ENCODE results near the gene LRRC41.
"Not testable (repeated sequence)": the region's sequence is repeated elsewhere in the genome, so short reads cannot be mapped to it uniquely, and the experiment has no call there.

Gene LRRC41

DNA sequence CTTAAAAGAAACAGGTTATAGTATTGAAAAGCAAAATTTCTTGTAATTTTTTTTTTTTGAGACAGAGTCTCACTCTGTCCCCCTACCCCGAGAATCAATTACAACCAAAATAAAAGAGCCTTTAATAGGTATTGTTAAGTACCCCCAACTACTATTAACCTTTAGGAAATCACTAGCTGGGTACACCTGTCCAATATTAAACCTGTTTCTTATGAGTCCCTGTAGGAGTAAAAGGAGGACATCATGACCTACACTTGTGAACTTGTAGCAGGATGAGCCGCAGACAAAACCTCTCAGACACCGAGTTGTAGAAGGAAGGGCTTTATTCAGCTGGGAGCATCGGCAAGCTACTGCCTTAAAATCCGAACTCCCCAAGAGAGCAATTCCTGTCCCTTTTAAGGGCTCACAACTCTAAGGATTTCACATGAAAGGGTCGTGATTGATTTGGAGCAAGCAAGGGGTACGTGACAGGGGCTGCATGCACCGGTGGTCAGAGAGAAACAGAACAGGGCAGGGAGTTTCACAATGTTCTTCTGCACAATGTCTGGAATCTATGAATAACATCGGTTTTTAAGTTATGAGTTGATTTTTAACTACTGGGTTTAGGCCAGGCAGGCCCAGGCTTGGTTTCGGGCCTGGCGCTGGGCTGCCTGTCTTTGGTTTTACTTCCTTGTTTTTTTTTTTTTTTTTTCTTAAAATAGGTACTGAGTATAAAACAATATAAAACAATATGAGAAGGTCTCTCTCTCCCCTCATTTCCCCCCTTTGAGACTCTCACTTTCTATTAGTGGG is 22.1 kb upstream of the LRRC41 start:
- not testable (repeated sequence) for DNase-seq (ENCODE audit: low read depth)

DNA sequence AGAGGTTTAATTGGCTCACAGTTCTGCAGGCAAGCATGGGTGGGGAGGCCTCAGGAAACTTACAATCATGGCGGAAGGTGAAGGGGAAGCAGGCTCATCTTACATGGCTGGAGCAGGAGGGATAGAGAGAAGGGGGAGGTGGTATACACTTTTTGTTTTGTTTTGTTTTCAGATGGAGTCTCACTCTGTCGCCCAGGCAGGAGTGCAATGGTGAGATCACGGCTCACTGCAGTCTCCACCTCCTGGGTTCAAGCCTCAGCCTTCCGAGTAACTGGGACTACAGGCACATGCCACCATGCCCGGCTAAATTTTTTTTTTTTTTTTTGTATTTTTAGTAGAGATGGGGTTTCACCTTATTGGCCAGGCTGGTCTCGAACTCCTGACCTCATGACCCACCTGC is 18.8 kb upstream of the LRRC41 start:
- DNase-seq (ENCODE audit: low read depth) = not testable (repeated sequence)

GRCh38 chr1:46319960-46320914 is 16.8 kb upstream of the LRRC41 start:
- DNase-seq (ENCODE audit: low read depth) = not testable (repeated sequence)

DNA sequence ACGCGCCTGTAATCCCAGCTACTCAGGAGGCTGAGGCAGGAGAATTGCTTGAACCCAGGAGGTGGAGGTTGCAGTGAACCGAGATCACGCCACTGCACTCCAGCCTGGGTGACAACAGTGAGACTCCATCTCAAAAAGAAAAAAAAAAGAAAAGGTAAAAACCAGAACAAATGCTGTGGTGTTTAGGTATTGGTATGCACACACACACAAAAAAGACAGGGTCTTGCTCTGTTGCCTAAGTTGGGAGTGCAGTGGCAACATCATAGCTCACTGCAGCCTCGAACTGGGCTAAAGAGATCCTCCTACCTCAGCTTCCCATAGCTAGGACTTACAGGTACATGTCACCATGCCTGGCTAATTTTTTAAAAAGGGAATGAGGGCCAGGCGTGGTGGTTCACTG is 15.9 kb upstream of the LRRC41 start:
- DNase-seq (ENCODE audit: low read depth) = not testable (repeated sequence)

DNA sequence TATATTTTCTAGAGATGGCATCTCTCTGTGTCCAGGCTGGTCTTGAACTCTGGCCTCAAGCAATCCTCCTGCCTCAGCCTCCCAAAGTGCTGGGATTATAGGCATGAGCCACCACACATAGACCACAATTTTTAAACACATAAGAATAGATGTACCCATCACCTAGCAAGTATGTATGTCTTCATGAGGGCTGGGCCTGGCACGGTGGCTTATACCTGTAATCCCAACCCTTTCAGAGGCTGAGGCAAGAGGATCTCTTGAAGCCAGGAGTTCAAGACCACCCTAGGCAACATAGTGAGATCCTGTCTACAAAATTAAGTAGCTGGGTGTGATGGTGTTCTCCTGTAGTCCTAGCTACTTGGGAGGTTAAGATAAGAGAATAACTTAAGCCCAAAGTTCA is 13.9 kb upstream of the LRRC41 start:
- no peak for DNase-seq (ENCODE audit: low read depth)

- no peak for DNase-seq (ENCODE audit: low read depth)
Measured at GRCh38 chr1:46315669-46316403, 12.4 kb upstream of the LRRC41 start.

GRCh38 chr1:46310321-46310720 is 6.9 kb upstream of the LRRC41 start:
- DNase-seq (ENCODE audit: low read depth) = no peak

DNA sequence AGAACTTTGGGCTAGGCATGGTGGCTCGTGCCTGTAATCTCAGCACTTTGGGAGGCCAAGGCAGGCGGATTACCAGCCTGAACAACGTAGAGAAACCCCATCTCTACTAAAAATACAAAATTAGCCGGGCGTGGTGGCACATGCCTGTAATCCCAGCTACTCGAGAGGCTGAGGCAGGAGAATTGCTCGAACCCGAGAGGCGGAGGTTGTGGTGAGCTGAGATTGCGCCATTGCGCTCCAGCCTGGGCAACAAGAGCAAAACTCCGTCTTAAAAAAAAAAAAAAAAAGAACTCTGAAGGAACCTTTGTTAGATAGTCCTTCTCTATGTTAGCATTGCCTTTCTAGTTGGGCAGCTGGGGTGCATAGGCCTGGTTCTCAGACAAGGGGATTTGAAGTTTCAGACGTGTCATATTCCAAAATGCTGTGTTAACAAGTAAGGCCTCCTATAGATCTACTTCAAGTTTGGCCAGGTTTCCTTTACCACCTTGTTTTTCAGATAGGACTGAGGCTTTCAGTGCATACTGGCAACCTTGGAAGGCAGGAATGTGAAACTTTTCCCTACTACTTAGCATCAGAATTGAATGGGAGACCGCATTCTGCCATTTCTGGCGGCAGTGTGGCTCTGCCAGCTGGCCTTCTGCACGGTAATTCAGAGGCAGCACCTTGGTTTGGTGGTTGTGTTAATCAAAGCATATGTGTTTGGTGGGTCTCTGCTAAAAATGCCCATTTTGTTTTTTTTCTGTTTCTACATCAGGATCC is 6.2 kb upstream of the LRRC41 start:
- DNase-seq (ENCODE audit: low read depth) = no peak

GRCh38 chr1:46306159-46306530 is 2.7 kb upstream of the LRRC41 start:
- DNase-seq (ENCODE audit: low read depth) = no peak

- DNase-seq (ENCODE audit: low read depth) = no peak
Measured at GRCh38 chr1:46303872-46304326, 483 bp upstream of the LRRC41 start.

DNA sequence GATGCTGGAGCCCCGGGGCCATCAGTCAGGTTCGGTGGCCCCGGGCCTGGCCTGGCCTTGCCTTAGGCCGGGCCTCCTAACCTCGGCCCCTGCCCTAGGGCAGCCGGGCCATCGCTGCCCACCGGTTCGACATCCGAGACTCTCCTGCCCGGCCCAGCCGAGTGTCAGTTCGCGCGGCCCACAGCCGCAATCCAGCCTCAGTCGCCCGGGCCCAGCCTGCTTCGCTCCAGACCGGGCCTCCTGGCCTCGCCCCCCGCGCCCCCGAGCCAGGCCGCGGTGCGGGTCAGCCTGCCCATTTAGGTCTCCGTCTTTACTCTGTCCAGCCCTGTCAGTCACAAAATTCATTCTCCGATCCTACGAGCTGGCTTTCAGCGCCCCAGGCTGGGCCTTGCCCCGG is 777 bp downstream of the LRRC41 start:
- peak; percentile 8 for DNase-seq (ENCODE audit: low read depth)

- DNase-seq (ENCODE audit: low read depth) = peak; percentile 21
Measured at GRCh38 chr1:46301808-46302640, 1.4 kb downstream of the LRRC41 start.

GRCh38 chr1:46301406-46301807 is 2.0 kb downstream of the LRRC41 start:
- no peak for DNase-seq (ENCODE audit: low read depth)

DNA sequence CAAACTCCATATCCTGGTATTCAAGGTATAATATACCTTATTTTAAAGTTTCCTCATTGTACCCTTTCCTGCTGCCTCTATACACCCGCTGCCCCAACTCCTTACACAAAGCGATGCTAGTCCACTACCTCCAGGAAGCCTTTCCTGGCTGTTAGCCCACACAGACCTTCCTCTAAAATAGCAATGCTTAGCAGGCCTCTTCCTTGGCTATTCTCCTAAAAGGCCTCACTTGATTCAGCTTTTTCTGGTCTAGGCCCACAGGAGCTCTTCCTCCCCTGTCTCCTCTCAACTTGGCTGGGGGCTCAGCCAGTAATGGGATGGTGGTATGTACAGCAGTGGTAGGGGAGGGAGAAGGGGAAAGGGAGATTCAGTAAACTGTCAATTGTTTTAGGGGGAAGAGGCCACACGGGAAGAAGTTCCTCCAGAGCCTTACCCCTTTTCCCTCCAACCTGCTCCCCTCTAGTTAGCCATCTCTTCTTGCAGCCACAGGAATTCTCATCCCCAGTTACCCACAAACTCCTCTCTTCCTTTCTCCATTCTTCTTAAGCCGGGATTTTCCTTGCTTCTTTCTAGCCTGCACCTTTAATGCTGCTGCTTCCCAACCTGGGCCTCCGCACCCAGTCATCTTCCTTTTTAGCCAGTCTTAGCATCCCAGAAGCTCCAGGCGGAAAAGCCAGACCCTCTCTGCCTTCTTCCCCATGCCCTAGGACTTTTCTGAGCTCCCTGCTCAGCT is 2.6 kb downstream of the LRRC41 start:
- no peak for DNase-seq (ENCODE audit: low read depth)

- DNase-seq (ENCODE audit: low read depth) = no peak
Measured at GRCh38 chr1:46298387-46298786, 5.0 kb downstream of the LRRC41 start.

GRCh38 chr1:46295306-46295705 is 8.1 kb downstream of the LRRC41 start:
- DNase-seq (ENCODE audit: low read depth) = no peak

GRCh38 chr1:46289976-46290375 is 13.4 kb downstream of the LRRC41 start:
- no peak for DNase-seq (ENCODE audit: low read depth)

GRCh38 chr1:46289134-46289494 is 14.3 kb downstream of the LRRC41 start:
- no peak for DNase-seq (ENCODE audit: low read depth)

DNA sequence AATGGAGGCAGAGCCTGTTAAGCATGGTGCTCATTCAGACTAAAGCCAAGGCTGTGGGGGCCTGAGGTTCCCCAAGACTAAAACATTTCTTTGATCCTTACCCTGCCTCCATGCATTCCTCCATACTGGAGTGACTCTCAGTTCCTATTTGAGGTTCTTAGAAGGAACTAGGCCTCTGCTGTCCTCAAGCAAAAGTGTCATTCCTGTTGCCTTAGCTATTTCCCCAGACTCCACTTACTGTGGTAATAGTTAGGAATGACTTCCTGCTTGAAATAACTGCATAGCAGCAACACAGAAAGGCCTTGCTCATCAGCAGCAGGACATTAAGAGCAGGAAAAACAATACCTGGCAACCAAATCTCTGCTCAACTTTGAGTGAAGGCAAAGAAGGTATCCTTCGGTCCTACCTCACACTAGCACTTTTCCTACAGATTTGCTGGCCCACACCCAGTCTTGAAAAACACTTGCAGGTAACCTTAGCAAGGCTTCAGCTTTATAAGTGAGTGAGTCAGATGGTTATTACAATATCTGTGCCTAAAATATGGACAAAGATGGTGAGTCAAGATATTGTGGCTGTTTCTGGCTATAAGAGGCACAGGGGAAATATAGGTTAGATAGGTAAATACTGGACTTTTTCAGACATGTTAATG is 14.8 kb downstream of the LRRC41 start:
- no peak for DNase-seq (ENCODE audit: low read depth)

All from activated gamma-delta T cell treated with anti-CD3 and anti-CD28 coated beads, Interleukin-2, amount 50 U/mL, for 16 hours (primary cell).